HG03460 (cell line): ENCODE results near the gene HELZ.
"Not testable (repeated sequence)": the region's sequence is repeated elsewhere in the genome, so short reads cannot be mapped to it uniquely, and the experiment has no call there.

Source experiments
- ATAC-seq: cut with Tn5 transposase; IDR thresholded peaks from one replicate; pipeline ENCODE4 v1.9.1; 2021; ENCODE audit not compliant: unreplicated experiment

Gene HELZ

GRCh38 chr17:67151717-67152116 lies 93.3 kb downstream of the HELZ start:
- no peak for ATAC-seq

- no peak for ATAC-seq
Measured at GRCh38 chr17:67150826-67151225, 94.2 kb downstream of the HELZ start.

- no peak for ATAC-seq
Measured at GRCh38 chr17:67148352-67148751, 96.6 kb downstream of the HELZ start.

GRCh38 chr17:67145183-67145805 lies 99.7 kb downstream of the HELZ start:
- no peak for ATAC-seq

- no peak for ATAC-seq
Measured at GRCh38 chr17:67143318-67143717, 101.7 kb downstream of the HELZ start.

- not testable (repeated sequence) for ATAC-seq
Measured at GRCh38 chr17:67142030-67142429, 103.0 kb downstream of the HELZ start.

GRCh38 chr17:67139784-67140665 lies 105.0 kb downstream of the HELZ start:
- ATAC-seq: no peak

GRCh38 chr17:67139289-67139688 lies 105.7 kb downstream of the HELZ start:
- ATAC-seq: no peak

GRCh38 chr17:67138392-67138791 lies 106.6 kb downstream of the HELZ start:
- ATAC-seq: no peak

- ATAC-seq: no peak
Measured at GRCh38 chr17:67137860-67138259, 107.1 kb downstream of the HELZ start.

- ATAC-seq: no peak
Measured at GRCh38 chr17:67137026-67137370, 108.0 kb downstream of the HELZ start.

GRCh38 chr17:67136191-67137025 lies 108.6 kb downstream of the HELZ start:
- no peak for ATAC-seq

- ATAC-seq: no peak
Measured at GRCh38 chr17:67133161-67133560, 111.8 kb downstream of the HELZ start.

- no peak for ATAC-seq
Measured at GRCh38 chr17:67132366-67132765, 112.6 kb downstream of the HELZ start.

- ATAC-seq: no peak
Measured at GRCh38 chr17:67130768-67131167, 114.2 kb downstream of the HELZ start.

- no peak for ATAC-seq
Measured at GRCh38 chr17:67129283-67129682, 115.7 kb downstream of the HELZ start.

- no peak for ATAC-seq
Measured at GRCh38 chr17:67128700-67129099, 116.3 kb downstream of the HELZ start.

- ATAC-seq: no peak
Measured at GRCh38 chr17:67127925-67128324, 117.1 kb downstream of the HELZ start.

- no peak for ATAC-seq
Measured at GRCh38 chr17:67126983-67127382, 118.0 kb downstream of the HELZ start.

- not testable (repeated sequence) for ATAC-seq
Measured at GRCh38 chr17:67126543-67126942, 118.5 kb downstream of the HELZ start.

GRCh38 chr17:67125924-67126323 lies 119.1 kb downstream of the HELZ start:
- no peak for ATAC-seq

GRCh38 chr17:67125417-67125816 lies 119.6 kb downstream of the HELZ start:
- no peak for ATAC-seq
